ENCODE results near the gene BAIAP2L2. TPM values are rescaled to one million over a fixed set of nuclear protein-coding genes. Genes with fewer than 3 reads are reported as not detected.
A peak's percentile ranks its signal among the peaks of the same experiment; 100 is the strongest.

The BAIAP2L2 gene
- total and polyA plus RNA-seq, 4 donors: 0.33 to 0.46 (median 0.44) TPM; not detected in 1

DNA sequence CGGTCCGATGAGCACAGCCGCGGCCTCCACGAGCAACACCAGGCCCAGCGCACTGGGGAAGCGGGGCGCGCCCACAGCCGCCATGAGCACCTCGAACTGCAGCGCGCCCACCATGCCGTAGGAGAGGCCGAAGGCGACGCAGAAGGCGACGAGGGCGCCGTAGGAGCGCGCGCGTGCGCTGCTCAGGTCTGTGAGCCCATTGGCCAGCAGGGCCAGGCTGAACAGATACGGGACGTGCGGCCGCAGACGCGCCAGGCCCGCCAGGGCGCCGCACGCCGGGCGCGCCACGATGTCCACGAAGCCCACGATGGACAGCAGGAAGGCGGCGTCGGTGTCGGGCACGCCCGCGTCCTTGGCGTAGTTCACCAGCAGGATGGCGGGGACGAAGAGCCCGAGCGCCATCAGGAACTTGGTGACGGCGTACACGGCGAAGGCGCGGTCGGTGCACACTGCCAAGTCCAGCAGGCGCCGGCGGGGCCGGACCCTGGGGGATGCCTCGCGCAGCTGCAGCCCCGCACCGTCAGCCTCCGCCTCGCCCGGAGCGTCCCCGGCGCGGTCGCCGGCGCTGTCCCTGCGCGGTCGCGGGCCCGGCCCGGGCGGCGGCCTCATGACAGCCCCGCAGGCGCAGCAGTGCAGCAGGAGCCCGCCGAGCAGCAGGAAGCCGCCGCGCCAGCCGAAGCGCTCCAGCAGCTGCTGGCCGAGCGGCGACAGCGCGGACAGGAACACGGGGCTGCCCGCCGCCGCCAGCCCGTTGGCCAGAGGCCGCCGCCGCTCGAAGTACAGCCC is 29.4 kb downstream of the BAIAP2L2 start:
- 9% methylated on average over 110 of the region's 110 CpGs for WGBS
- no peaks in the 10 kb centered on the region for H3K9me3 ChIP-seq (ENCODE audit: control insufficient read depth in 4 of 4, low read length in 3 of 4)
- peak overlapping the region in 1 of 3 donors; percentile 40 for H3K4me3 ChIP-seq (ENCODE audit: low read depth in 1 of 3, low read length in 3 of 3)
- no peaks in the 10 kb centered on the region for H3K27me3 ChIP-seq (ENCODE audit: control insufficient read depth in 4 of 4, insufficient read depth in 4 of 4, low read length in 3 of 4)
- H3K27ac ChIP-seq (ENCODE audit: low read depth in 1 of 2, low read length in 2 of 2): no peak overlapping the region
- no peaks in the 10 kb centered on the region for H3K36me3 ChIP-seq (ENCODE audit: control insufficient read depth in 4 of 4, insufficient read depth in 3 of 4, low read depth in 1 of 4, low read length in 3 of 4)
- H3K9ac ChIP-seq (ENCODE audit: low read depth in 1 of 2, low read length in 2 of 2): no peak overlapping the region
- peaks cover 4 to 17% (median 14%) of the 10 kb centered on the region in 4 donors for H3K4me1 ChIP-seq (ENCODE audit: control insufficient read depth in 4 of 4, insufficient read depth in 4 of 4, low read length in 3 of 4)
- TF ChIP-seq NR2F2 (IDR thresholded peaks at IDR 0.05) (no peak), TAF1 (conservative IDR thresholded peaks at IDR 0.05) (no peak), JUND (IDR thresholded peaks at IDR 0.05) (no peak), FOXA2 (IDR thresholded peaks at IDR 0.05) (no peak), FOXA1 (IDR thresholded peaks at IDR 0.05) (no peak), EGR1 (IDR thresholded peaks at IDR 0.05; ENCODE audit: low read depth in 2 of 2) (no peak), HNF4G (IDR thresholded peaks at IDR 0.05) (no peak), HNF4A (conservative IDR thresholded peaks at IDR 0.05) (no peak)
- TF ChIP-seq, protein P1, sequence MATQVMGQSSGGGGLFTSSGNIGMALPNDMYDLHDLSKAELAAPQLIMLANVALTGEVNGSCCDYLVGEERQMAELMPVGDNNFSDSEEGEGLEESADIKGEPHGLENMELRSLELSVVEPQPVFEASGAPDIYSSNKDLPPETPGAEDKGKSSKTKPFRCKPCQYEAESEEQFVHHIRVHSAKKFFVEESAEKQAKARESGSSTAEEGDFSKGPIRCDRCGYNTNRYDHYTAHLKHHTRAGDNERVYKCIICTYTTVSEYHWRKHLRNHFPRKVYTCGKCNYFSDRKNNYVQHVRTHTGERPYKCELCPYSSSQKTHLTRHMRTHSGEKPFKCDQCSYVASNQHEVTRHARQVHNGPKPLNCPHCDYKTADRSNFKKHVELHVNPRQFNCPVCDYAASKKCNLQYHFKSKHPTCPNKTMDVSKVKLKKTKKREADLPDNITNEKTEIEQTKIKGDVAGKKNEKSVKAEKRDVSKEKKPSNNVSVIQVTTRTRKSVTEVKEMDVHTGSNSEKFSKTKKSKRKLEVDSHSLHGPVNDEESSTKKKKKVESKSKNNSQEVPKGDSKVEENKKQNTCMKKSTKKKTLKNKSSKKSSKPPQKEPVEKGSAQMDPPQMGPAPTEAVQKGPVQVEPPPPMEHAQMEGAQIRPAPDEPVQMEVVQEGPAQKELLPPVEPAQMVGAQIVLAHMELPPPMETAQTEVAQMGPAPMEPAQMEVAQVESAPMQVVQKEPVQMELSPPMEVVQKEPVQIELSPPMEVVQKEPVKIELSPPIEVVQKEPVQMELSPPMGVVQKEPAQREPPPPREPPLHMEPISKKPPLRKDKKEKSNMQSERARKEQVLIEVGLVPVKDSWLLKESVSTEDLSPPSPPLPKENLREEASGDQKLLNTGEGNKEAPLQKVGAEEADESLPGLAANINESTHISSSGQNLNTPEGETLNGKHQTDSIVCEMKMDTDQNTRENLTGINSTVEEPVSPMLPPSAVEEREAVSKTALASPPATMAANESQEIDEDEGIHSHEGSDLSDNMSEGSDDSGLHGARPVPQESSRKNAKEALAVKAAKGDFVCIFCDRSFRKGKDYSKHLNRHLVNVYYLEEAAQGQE (IDR thresholded peaks at IDR 0.05): no peak
- TF ChIP-seq, protein P2, sequence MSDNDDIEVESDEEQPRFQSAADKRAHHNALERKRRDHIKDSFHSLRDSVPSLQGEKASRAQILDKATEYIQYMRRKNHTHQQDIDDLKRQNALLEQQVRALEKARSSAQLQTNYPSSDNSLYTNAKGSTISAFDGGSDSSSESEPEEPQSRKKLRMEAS (IDR thresholded peaks at IDR 0.05): no peak
- DNase-seq (ENCODE audit: low spot score): no peak

DNA sequence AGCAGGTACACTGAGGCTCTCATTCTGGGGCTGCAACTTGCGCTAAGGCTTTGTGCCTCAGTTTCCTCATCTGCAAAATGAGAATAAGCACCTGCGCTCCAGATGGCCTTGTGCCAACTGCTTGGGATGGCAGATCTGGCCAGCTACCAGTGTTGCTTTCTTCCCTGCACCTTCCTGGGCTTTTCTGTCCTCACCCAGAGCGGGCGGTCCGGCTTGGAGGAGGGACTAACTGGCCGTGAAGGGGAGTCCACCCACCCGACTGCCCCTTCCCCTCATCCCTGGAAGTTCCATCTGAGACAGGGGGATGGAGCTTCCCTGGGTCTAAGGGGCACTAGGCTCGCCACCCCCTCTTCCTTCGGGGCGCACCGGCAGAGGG is 30.0 kb downstream of the BAIAP2L2 start:
- Histone ChIP-seq H3K27me3 (ENCODE audit: control insufficient read depth in 4 of 4, insufficient read depth in 4 of 4, low read length in 3 of 4) (no peaks in the 10 kb centered on the region), H3K27ac (ENCODE audit: low read depth in 1 of 2, low read length in 2 of 2) (no peak overlapping the region), H3K4me3 (ENCODE audit: low read depth in 1 of 3, low read length in 3 of 3) (no peak overlapping the region), H3K36me3 (ENCODE audit: control insufficient read depth in 4 of 4, insufficient read depth in 3 of 4, low read depth in 1 of 4, low read length in 3 of 4) (peaks cover 0 to under 1% (median 0%) of the 10 kb centered on the region in 4 donors), H3K4me1 (ENCODE audit: control insufficient read depth in 4 of 4, insufficient read depth in 4 of 4, low read length in 3 of 4) (peaks cover 4 to 19% (median 14%) of the 10 kb centered on the region in 4 donors), H3K9me3 (ENCODE audit: control insufficient read depth in 4 of 4, low read length in 3 of 4) (no peaks in the 10 kb centered on the region), H3K9ac (ENCODE audit: low read depth in 1 of 2, low read length in 2 of 2) (no peak overlapping the region)
- no peak for TF ChIP-seq FOXA2 (IDR thresholded peaks at IDR 0.05)
- TF ChIP-seq, protein P1 (IDR thresholded peaks at IDR 0.05): no peak
- TF ChIP-seq EGR1 (IDR thresholded peaks at IDR 0.05; ENCODE audit: low read depth in 2 of 2): no peak
- TF ChIP-seq, protein P2 (IDR thresholded peaks at IDR 0.05): no peak
- TF ChIP-seq, protein P3, sequence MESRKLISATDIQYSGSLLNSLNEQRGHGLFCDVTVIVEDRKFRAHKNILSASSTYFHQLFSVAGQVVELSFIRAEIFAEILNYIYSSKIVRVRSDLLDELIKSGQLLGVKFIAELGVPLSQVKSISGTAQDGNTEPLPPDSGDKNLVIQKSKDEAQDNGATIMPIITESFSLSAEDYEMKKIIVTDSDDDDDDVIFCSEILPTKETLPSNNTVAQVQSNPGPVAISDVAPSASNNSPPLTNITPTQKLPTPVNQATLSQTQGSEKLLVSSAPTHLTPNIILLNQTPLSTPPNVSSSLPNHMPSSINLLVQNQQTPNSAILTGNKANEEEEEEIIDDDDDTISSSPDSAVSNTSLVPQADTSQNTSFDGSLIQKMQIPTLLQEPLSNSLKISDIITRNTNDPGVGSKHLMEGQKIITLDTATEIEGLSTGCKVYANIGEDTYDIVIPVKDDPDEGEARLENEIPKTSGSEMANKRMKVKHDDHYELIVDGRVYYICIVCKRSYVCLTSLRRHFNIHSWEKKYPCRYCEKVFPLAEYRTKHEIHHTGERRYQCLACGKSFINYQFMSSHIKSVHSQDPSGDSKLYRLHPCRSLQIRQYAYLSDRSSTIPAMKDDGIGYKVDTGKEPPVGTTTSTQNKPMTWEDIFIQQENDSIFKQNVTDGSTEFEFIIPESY (IDR thresholded peaks at IDR 0.05): no peak
- TF ChIP-seq, protein P4, sequence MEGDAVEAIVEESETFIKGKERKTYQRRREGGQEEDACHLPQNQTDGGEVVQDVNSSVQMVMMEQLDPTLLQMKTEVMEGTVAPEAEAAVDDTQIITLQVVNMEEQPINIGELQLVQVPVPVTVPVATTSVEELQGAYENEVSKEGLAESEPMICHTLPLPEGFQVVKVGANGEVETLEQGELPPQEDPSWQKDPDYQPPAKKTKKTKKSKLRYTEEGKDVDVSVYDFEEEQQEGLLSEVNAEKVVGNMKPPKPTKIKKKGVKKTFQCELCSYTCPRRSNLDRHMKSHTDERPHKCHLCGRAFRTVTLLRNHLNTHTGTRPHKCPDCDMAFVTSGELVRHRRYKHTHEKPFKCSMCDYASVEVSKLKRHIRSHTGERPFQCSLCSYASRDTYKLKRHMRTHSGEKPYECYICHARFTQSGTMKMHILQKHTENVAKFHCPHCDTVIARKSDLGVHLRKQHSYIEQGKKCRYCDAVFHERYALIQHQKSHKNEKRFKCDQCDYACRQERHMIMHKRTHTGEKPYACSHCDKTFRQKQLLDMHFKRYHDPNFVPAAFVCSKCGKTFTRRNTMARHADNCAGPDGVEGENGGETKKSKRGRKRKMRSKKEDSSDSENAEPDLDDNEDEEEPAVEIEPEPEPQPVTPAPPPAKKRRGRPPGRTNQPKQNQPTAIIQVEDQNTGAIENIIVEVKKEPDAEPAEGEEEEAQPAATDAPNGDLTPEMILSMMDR (IDR thresholded peaks at IDR 0.05; ENCODE audit: low read depth, low read length, missing input control): no peak
- 68% methylated on average over 11 of the region's 11 CpGs for whole genome bisulfite sequencing
- no peak for DNase-seq (ENCODE audit: low spot score)
